GM21423 (cell line): ENCODE measurements around the gene BCOR.

Experiments
- ATAC-seq: cut with Tn5 transposase; IDR thresholded peaks from one replicate; pipeline ENCODE4 v1.9.1; 2021; ENCODE audit warnings: mild to moderate bottlenecking, moderate library complexity; ENCODE audit not compliant: unreplicated experiment

The BCOR gene

DNA sequence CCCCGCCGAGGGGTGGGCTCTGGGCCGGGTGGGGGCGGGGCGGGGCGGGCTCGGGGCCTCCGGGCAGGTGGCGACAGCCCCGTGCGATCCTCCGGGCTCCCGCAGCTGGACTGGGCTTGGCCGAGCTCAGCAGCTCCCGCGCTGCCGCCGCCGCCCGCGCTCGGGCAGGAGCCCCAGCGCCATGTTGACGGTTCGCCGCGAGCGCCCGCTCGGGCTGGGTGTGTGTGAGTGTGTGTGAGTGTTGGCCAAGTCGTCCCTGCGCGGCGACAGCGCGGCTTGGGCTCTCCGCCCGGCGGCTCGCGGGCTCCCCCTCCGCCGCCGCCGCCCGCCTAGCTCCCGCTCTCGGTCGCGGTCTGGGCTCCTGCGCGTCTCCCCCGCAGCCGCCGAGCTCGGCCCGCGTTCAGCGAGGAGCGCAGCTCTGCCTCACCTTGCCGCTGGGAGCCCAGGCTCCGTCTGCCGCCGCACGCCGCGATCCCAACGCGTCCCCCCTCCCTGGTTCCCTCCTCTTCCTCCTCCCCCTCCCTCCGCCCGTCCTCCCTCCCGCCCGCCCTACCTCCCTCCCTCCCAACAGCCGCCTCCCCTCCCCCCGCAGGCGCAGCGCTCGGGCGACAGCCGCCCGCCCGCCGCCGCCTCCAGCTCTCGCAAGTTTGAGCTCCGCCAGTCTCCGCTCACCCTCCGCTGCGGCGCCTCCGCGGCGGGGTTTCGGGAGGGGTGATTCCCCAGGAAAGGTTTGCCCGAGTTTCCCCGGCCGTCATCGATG, at the start of gene BCOR:
BCOR (minus strand) TSS at position 455 of the 760 bp plus-strand sequence. CDS start 20,029 bp downstream, outside the sequence.
- ATAC-seq = no peak

DNA sequence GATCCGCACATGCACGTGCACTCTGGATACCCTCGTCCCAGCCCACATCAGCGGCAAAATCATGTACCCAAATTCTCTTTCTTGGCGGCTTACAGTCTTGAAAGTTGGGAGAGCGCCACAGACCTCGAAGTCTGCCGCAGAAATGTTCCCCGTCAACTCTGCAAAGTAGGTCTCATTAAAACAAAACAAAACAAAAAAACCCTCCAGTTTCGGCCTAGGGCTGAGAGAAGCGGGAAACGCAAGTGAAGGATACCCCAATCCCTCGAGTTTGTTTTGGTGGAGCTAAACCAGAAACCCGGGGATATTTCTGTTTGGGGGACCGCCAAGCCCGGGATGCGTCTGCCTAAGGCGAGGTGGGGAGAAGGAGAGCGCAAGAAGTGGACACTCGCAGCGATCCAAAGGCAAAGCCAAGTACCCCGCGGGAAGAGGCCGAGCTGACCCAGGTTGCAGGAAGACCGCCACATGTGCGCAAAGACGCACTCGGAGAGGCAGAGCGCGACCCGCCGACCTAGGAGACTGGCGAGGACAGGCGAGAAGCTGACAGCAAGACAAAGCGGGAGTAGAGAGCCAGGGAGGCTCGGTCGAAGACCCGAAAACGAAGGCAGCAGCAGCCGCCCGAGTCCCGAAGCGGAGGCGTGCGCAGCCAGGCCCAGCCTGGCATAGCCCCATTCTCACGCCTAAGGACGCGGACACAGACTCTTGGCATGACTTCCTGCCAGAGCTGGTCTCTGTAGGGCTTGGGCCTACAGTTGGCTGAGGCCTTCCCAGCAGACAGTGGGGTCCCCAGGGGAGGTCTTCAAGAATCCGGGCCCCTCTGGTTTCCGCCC, 49.6 kb upstream of the BCOR start:
- ATAC-seq = no peak

DNA sequence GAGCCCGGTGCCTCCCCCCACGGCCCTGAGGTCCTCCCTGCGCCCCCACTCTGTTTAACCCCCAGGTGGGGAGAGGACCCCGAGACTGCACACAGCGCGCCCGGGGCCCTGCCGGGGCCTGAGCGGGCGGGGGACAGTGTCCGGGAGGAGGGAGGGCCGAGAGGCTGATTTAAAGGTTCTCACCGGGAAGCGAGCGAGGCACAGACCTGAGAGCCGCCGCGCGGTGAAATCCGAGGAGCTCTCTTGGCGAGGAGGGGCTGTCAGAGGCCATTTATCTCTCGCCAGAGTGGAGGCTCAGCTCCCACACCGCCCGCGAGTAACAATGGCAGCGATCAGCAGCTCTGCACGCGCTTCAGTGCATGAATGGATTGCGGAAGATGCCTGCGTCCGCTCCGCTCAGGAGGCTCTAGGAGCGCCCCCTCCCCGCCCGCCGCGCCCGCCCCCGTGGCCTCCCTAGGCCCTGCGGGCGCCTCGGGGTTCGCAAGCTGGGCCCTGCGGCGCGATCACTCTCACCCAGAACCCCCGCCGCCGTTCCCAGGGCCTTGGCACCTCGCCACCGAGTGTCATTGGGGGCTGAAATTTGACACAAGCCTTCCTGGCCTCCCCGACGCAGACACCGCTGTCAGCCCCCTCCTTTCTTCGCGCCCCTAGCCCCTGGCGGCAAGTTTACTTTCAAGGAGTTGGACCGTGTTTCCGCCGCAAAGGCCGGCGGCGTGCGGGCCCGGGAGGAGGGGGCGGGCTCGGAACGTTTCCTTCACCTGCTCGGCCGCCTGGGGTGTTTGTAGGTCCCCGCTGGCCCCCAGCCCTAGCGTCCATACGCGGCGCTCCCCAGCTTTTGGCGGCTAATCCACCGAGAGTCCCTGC, 48.7 kb upstream of the BCOR start:
- ATAC-seq = no peak

GRCh38 chrX:40145923-40146261, 48.1 kb upstream of the BCOR start:
- ATAC-seq = no peak

DNA sequence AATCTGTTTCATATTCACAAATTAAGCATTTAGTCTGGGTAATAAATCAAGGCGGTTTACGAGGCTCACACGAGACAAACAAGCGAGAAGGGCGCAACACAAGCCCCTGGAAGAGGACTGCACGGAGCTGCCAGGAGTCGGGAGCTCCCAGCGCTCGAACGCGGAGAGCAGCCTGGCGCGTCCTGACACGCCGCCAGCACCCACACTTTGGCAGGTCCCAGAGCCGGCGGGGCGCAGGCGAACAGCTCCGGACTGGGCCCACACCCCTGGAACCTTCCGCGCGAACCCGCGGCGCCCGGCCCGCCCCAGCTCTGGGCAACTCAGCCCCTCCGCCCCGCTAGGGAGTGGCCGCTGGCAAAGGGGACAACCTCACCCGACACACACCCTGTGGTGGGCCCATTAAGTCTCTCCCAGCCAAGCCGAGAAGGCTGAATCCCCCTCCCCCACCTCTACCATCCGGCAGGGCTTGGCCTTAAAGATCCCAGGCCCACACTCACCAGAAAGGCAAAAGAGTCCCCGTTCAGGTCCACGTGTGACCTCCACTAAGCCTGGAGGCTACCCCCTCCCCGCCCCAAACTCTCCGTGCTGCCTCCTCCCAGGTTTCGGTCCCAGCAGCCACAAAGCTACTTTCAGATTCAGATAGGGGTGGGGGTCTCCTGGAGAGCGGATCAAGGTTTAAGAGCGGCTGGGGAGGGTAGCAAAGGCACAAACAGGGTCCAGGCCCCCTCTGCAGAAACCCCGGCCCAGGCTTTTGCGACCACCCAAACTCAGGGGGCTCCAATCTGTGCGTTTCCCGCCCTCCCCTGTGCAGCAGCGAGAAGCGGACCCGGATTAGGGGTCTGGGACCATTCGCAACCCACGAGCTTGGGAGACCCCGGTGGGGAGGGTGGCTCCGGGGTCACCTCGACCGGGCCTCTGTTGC, 47.5 kb upstream of the BCOR start:
- no peak for ATAC-seq

- ATAC-seq = no peak
These were observed 46.8 kb upstream of the BCOR start for GRCh38 chrX:40144576-40144975.

DNA sequence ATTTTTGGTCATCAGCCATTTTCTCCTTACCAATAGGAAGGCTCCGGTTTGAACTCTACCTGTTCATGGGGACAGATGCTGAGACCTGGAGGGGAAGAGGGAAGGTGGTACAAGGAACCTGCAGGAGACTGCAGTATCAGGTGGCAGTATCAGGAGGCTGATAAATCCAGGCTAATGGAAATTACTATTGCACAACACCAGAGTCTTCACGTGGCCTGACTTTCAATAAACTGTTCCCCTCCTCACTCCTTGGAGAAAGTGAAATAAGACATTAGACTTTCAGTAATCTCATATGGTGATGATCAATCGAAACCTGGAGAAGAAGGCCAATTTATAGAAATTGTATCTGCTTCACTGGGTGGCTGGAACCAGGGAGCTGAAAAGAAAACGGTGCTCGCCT, 46.2 kb upstream of the BCOR start:
- ATAC-seq = no peak

DNA sequence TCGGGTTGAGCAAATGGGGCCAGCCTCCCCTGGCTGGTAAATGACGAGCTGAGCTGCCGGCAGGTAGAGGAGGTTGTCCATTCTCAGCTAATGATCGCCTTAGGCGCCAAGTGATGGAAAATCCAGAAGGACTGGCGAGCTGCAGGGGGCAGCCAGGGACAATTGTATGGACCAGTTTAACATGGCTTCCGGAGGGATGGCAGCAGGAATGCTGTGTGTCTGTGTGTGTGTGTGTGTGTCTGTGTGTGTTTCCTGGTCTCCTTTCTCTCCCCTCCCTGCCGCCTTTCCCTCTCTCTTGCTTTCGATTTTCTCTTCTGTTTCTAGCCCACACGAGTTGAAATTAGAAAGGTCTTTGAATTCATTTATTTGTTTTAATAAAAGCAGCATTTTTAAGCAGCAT, 45.2 kb upstream of the BCOR start:
- ATAC-seq = no peak

DNA sequence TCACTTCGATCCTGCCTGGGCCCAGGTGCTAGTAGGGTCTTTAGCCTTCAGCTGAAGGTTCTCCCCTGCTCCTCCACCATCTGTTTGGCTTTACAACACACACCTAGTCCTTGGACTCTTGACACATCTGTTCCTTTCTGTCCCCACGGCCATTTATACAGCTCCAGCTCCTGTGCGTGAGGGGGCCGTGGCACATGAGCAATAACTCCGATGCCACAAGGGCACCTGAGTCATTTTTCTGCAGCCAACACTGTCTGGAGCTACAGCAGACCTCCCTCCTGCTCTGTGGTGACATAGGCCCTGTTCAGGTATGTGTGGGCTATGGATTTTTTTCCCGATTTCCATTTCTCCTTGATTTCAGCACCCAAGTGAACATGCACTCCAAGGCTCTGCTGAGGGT, 44.7 kb upstream of the BCOR start:
- ATAC-seq = no peak

GRCh38 chrX:40140706-40141499, 43.1 kb upstream of the BCOR start:
- ATAC-seq = no peak

- no peak for ATAC-seq
These were observed 35.0 kb upstream of the BCOR start for GRCh38 chrX:40132751-40133150.

DNA sequence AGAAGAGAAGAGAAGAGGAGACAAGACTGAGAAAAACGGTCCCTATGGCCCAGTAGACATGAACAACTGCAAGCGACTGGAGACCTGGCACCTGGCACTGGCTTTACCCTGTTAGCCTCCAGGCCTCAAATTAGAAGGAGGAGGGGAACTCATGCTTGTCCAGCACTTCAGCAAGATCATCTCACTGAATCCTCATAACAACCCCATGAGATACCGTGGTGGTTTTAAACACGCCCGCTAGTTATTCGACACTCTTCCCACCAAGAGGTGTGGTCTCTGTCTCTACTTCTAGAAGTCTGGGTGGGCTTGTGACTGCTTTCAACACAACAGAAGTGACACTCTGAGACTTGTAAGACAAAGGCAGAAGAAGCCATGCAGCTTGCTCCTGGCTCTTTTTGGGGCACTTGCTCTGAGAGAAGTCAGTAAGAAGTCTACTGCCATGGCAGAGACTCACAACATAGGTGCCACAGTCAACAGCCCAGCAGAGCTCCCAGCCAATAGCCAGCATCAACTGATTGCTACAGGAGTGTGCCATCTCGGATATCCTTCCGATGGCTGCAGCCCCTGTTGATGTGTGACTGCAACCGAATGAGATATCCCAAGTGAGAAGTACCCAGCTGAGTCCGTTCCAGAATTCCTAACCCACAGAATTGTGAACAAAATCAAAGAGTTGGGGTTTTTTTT, 34.0 kb upstream of the BCOR start:
- ATAC-seq = no peak

DNA sequence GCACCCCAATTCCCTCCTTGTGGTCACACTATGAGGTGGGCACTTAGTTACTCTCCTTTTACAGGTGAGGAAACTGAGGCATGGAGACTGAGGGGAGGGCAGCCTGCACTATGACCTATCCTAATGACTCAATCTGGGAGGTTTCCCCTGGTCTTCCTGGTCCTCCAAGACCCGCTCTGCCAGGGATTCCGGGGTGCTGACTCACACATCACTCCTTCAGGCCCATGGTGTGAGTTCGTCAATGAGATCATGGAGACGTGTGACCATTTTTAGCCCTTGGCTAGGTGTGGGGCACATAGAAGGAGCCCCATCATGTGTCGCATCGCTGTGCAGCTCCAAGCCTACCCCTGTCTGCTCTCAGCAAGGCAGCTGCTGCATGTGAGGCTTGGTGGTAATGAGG, 32.4 kb upstream of the BCOR start:
- ATAC-seq = no peak

DNA sequence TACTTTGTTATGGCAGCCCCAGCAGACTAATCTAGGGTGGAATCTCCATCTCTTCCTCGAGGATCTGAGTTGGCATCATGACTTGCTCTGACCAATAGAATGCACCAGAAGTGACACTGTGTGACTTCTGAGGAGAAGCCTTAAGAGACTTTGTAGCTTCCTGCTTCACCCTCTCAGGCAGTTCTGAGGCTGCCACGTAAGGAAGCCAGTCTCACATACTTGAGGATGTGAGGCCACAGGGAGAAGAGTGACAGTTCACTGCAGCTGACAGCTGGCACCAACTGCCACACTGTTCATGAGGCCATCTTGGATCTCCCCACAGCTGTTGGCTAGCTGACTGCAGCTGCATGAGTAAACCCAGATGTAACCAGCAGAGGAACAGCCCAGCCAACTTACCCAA, 29.3 kb upstream of the BCOR start:
- ATAC-seq = no peak

DNA sequence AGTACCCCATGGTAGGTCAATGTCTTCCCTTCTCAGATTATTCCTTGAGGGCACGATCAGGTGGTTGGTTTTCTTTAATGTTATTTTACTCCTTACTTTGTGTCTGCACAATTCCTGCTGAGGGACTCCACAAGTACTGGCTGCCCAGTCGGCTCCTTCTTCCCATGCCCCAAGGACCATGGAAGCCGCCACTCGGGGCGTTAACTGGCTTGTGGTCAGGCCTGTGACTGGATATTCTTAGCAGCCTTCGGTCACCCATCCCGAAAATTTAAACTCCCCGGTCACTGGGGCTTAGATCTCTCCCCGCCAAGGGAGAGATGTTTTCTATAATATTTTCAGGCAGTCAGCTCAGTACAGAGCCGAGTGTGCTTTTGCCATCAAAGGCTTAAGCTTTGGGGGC, 24.7 kb upstream of the BCOR start:
- ATAC-seq = no peak

DNA sequence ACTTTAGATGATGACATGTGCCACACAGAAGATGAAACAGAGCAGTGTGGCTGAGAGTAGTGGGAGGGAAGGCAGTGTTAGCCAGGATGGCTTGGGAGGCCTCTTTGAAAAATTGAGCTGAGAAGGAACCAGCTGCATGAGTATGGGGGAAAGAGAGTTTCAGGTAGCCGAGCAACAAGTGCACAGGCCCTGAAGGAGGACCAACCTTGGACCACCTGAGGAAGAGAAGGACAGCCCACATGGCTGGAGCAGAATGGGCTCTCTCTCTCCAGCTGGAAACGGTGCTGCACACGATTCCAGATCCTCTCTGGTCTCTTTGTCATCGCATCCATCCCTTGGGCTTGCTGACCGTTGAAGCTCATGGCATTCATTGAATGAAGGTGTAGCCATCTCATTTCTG, 23.9 kb upstream of the BCOR start:
- ATAC-seq = no peak

DNA sequence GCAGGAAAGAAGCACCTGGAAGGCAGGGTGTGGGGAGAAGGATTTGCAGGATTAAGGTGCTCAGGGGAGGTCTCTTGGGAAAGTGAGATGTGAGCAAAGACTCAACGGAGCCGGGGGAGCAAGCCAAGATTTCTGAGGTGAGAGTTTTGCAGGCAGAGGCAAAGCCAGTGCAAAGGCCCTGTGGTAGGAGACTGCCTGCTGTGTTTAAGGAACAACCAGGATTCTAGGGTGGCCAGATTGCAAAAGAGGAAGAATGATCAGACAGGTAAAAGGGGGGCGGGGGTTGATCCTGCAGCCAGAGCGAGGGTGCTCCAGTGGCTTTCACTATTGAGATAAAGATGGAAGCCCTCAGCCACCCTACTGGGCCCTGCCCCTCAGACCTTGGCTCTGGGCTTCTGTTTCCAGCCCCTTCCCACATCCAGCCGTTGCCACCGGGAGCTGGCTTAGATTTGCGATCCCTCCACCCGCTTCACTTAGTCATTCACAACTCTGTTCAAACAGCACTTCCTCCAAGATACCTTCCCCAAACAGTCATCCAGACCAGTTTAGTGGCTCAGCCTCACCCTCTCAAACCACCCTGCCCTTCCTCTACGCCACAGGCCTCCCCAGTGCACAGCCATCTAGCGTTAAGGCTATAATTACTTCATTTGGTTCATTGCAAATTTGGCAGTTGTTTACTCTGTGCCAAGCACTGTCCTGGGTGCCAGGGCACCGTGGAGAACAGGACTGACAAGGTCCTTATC, 23.3 kb upstream of the BCOR start:
- no peak for ATAC-seq

DNA sequence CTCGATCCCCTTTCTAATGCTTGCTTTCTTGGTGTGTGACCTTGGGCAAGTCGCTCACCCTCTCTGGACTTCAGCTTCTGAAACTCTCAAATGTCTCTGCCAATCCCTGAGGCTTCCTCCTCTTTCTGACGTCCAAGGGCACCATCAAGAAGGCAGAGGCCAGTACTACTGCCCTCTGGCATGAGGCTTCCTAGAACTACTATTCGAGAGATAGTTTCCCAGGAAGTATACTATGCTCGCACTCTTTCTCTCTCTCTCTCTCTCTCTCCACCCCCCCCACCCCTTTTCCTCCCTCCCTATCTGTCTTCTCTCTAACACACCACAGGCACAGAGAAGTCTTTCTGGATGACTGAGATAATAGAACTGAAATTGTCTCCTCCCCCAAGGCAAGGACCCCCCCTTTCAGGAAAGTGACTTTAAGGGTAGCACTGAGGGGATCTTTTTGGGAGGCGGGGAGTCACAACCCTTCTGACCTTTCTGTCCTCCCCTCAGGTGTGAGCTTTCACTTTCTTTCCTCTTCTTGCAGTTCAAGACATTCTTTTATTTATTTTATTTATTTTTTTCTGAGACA, 20.0 kb upstream of the BCOR start:
- no peak for ATAC-seq
